HEK293 (cell line): ENCODE results near the gene OAS2.
A peak's percentile ranks its signal among the peaks of the same experiment; 100 is the strongest.

Source experiments
- BCL11A ChIP-seq: fragments of 450-650 bp; formaldehyde crosslinking; IDR thresholded peaks from 2 replicates; pipeline ENCODE4 v1.5.1; 2016; ENCODE audit warnings: low read depth, missing biosample characterization, missing genetic modification characterization
- HOXA7 ChIP-seq: sonication (generic); formaldehyde crosslinking; IDR thresholded peaks from 2 replicates; pipeline ENCODE4 v1.8.1; 2022; ENCODE audit warnings: missing genetic modification reagents, borderline replicate concordance
- KLF7 ChIP-seq: fragments of 450-650 bp; formaldehyde crosslinking; IDR thresholded peaks from 2 replicates; pipeline ENCODE4 v1.5.1; 2016; ENCODE audit warnings: missing biosample characterization, missing genetic modification characterization, borderline replicate concordance
- SETDB1 ChIP-seq: IDR thresholded peaks from one replicate; pipeline ENCODE4 v1.6.1; 2017; ENCODE audit warnings: mild to moderate bottlenecking, low read length, moderate library complexity, mixed read lengths; ENCODE audit not compliant: insufficient read length
- ZBTB48 ChIP-seq: fragments of 450-650 bp; formaldehyde crosslinking; IDR thresholded peaks from 2 replicates; pipeline ENCODE4 v1.5.1; 2016; ENCODE audit warnings: missing biosample characterization, missing genetic modification characterization
- ZFP37 ChIP-seq: fragments of 450-650 bp; formaldehyde crosslinking; IDR thresholded peaks from 2 replicates; pipeline ENCODE4 v1.5.1; 2016; ENCODE audit warnings: missing biosample characterization, missing genetic modification characterization
- ZFP41 ChIP-seq: fragments of 450-650 bp; formaldehyde crosslinking; IDR thresholded peaks from 2 replicates; pipeline ENCODE4 v1.5.1; 2016; ENCODE audit warnings: missing biosample characterization, missing genetic modification characterization, borderline replicate concordance
- ZNF133 ChIP-seq: fragments of 450-650 bp; formaldehyde crosslinking; IDR thresholded peaks from 2 replicates; pipeline ENCODE4 v1.5.1; 2016; ENCODE audit warnings: missing biosample characterization, missing genetic modification characterization
- ZNF174 ChIP-seq: fragments of 450-650 bp; formaldehyde crosslinking; IDR thresholded peaks from 2 replicates; pipeline ENCODE4 v1.5.0; 2017; ENCODE audit warnings: missing biosample characterization, mild to moderate bottlenecking, missing genetic modification characterization
- ZNF223 ChIP-seq: fragments of 450-650 bp; formaldehyde crosslinking; IDR thresholded peaks from 2 replicates; pipeline ENCODE4 v1.5.1; 2016; ENCODE audit warnings: missing biosample characterization, missing genetic modification characterization
- ZNF24 ChIP-seq: fragments of 450-650 bp; formaldehyde crosslinking; IDR thresholded peaks from 2 replicates; pipeline ENCODE4 v1.5.1; 2016; ENCODE audit warnings: missing biosample characterization, missing genetic modification characterization
- ZNF341 ChIP-seq: fragments of 450-650 bp; formaldehyde crosslinking; IDR thresholded peaks from 2 replicates; pipeline ENCODE4; 2016; ENCODE audit warnings: low read depth, missing biosample characterization, missing genetic modification characterization
- ZNF366 ChIP-seq: fragments of 450-650 bp; formaldehyde crosslinking; conservative IDR thresholded peaks from 2 replicates; pipeline ENCODE4 v1.5.1; 2016; ENCODE audit warnings: missing biosample characterization, missing genetic modification characterization
- ZNF600 ChIP-seq: fragments of 450-650 bp; formaldehyde crosslinking; IDR thresholded peaks from 2 replicates; pipeline ENCODE4 v1.5.1; 2016; ENCODE audit warnings: missing biosample characterization, missing genetic modification characterization
- ZNF621 ChIP-seq: fragments of 450-650 bp; formaldehyde crosslinking; IDR thresholded peaks from 2 replicates; pipeline ENCODE4 v1.5.1; 2017; ENCODE audit warnings: missing biosample characterization, missing genetic modification characterization
- ZNF776 ChIP-seq: fragments of 450-650 bp; formaldehyde crosslinking; IDR thresholded peaks from 2 replicates; pipeline ENCODE4 v1.5.0; 2017; ENCODE audit warnings: missing biosample characterization, missing genetic modification characterization, borderline replicate concordance
- ZNF791 ChIP-seq: fragments of 450-650 bp; formaldehyde crosslinking; IDR thresholded peaks from 2 replicates; pipeline ENCODE4 v1.5.1; 2016; ENCODE audit warnings: missing biosample characterization, missing genetic modification characterization
- ZXDB ChIP-seq: fragments of 450-650 bp; formaldehyde crosslinking; IDR thresholded peaks from 2 replicates; pipeline ENCODE4 v1.5.1; 2016; ENCODE audit warnings: missing biosample characterization, missing genetic modification characterization
- TF ChIP-seq, protein P1 (sequence below): fragments of 450-650 bp; formaldehyde crosslinking; IDR thresholded peaks from 2 replicates; pipeline ENCODE4; 2016; ENCODE audit warnings: missing biosample characterization, missing genetic modification characterization
- TF ChIP-seq, protein P2 (sequence below): fragments of 450-650 bp; formaldehyde crosslinking; IDR thresholded peaks from 2 replicates; pipeline ENCODE4 v1.5.1; 2017; ENCODE audit warnings: missing biosample characterization, missing genetic modification characterization
- TF ChIP-seq, protein P3 (sequence below): sonication (generic); formaldehyde crosslinking; IDR thresholded peaks from 2 replicates; pipeline ENCODE4 v1.8.1; 2022; ENCODE audit warnings: mild to moderate bottlenecking, moderate library complexity, missing genetic modification reagents
- TF ChIP-seq, protein P4 (sequence below): fragments of 450-650 bp; formaldehyde crosslinking; IDR thresholded peaks from 2 replicates; pipeline ENCODE4 v1.5.1; 2016; ENCODE audit warnings: missing biosample characterization, missing genetic modification characterization
- TF ChIP-seq, protein P5 (sequence below): fragments of 450-650 bp; formaldehyde crosslinking; IDR thresholded peaks from 2 replicates; pipeline ENCODE4 v1.5.1; 2016; ENCODE audit warnings: missing biosample characterization, missing genetic modification characterization, low read depth
- TF ChIP-seq, protein P6 (sequence below): fragments of 450-650 bp; formaldehyde crosslinking; IDR thresholded peaks from 2 replicates; pipeline ENCODE4 v1.5.1; 2017; ENCODE audit warnings: missing biosample characterization, missing genetic modification characterization
- TF ChIP-seq, protein P7 (sequence below): fragments of 450-650 bp; formaldehyde crosslinking; IDR thresholded peaks from 2 replicates; pipeline ENCODE4 v1.5.1; 2016; ENCODE audit warnings: missing biosample characterization, missing genetic modification characterization
- TF ChIP-seq, protein P8 (sequence below): fragments of 450-650 bp; formaldehyde crosslinking; IDR thresholded peaks from 2 replicates; pipeline ENCODE4 v1.5.1; 2016; ENCODE audit warnings: missing biosample characterization, missing genetic modification characterization, low read depth

Gene OAS2

DNA sequence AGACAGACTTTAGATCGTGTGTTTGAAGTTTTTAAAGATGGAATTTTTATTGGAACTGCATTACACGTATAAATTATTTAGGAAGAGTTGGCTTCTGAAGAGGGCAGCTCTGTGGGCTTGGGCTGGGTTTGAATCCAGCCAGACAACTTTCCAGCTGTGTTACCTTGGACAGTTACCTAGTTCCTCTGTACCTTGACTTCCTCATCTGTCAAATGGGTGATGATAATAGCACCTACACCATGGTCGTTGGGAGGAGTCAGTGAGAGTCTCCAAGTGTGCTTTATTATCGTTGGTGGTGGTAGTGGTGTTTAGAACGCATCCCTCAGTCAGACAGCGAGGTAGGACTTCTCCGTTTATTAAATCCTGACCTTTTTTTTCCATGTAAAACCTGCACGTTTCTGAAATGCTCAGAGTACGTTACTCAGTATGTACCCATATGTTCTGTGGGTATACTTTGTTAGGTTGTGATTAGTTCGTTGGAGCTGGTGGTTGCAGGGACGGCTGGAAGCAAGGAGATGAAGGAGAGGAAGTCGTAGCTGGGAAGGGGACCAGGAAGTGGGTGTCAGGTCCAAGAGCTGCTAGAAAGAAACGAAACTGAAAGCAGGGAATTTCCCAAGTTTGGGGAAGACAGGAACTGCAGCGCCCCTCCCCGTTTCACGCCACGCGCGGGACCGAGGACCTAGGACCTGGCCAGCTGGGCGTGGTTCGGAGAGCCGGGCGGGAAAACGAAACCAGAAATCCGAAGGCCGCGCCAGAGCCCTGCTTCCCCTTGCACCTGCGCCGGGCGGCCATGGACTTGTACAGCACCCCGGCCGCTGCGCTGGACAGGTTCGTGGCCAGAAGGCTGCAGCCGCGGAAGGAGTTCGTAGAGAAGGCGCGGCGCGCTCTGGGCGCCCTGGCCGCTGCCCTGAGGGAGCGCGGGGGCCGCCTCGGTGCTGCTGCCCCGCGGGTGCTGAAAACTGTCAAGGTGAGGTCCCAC, 40.3 kb upstream of the OAS2 start, which contains the start of gene OAS3 (continued):
- TF ChIP-seq, protein P1, sequence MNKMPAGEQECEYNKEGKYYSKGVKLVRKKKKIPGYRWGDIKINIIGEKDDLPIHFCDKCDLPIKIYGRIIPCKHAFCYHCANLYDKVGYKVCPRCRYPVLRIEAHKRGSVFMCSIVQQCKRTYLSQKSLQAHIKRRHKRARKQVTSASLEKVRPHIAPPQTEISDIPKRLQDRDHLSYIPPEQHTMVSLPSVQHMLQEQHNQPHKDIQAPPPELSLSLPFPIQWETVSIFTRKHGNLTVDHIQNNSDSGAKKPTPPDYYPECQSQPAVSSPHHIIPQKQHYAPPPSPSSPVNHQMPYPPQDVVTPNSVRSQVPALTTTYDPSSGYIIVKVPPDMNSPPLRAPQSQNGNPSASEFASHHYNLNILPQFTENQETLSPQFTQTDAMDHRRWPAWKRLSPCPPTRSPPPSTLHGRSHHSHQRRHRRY (tag by site-specific recombination) = no peak
- TF ChIP-seq, protein P2, sequence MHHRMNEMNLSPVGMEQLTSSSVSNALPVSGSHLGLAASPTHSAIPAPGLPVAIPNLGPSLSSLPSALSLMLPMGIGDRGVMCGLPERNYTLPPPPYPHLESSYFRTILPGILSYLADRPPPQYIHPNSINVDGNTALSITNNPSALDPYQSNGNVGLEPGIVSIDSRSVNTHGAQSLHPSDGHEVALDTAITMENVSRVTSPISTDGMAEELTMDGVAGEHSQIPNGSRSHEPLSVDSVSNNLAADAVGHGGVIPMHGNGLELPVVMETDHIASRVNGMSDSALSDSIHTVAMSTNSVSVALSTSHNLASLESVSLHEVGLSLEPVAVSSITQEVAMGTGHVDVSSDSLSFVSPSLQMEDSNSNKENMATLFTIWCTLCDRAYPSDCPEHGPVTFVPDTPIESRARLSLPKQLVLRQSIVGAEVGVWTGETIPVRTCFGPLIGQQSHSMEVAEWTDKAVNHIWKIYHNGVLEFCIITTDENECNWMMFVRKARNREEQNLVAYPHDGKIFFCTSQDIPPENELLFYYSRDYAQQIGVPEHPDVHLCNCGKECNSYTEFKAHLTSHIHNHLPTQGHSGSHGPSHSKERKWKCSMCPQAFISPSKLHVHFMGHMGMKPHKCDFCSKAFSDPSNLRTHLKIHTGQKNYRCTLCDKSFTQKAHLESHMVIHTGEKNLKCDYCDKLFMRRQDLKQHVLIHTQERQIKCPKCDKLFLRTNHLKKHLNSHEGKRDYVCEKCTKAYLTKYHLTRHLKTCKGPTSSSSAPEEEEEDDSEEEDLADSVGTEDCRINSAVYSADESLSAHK (tag by site-specific recombination) = no peak
- TF ChIP-seq ZBTB48 (tag by site-specific recombination) (no peak), ZNF341 (tag by site-specific recombination) (0 out of 2 replicates have a peak, but pooled peaks have one; percentile 15), ZFP37 (tag by site-specific recombination) (no peak), ZXDB (tag by site-specific recombination) (0 out of 2 replicates have a peak, but pooled peaks have one; percentile 32), ZNF791 (tag by site-specific recombination) (no peak), ZNF174 (no peak), ZFP41 (tag by site-specific recombination) (no peak), HOXA7 (CRISPR knock-in tag) (no peak), BCL11A (tag by site-specific recombination) (peak; percentile 38; the same call in 1 of the 2 replicates), ZNF600 (tag by site-specific recombination) (no peak), SETDB1 (no peak), ZNF621 (no peak), ZNF776 (tag by site-specific recombination) (no peak), ZNF24 (tag by site-specific recombination) (no peak), KLF7 (tag by site-specific recombination) (peak; percentile 41; the same call in 1 of the 2 replicates), ZNF223 (no peak), ZNF133 (no peak), ZNF366 (tag by site-specific recombination) (0 out of 2 replicates have a peak, but pooled peaks have one; percentile 13)
- TF ChIP-seq, protein P3, sequence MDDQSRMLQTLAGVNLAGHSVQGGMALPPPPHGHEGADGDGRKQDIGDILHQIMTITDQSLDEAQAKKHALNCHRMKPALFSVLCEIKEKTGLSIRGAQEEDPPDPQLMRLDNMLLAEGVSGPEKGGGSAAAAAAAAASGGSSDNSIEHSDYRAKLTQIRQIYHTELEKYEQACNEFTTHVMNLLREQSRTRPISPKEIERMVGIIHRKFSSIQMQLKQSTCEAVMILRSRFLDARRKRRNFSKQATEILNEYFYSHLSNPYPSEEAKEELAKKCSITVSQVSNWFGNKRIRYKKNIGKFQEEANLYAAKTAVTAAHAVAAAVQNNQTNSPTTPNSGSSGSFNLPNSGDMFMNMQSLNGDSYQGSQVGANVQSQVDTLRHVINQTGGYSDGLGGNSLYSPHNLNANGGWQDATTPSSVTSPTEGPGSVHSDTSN (CRISPR knock-in tag) = no peak
- TF ChIP-seq, protein P4, sequence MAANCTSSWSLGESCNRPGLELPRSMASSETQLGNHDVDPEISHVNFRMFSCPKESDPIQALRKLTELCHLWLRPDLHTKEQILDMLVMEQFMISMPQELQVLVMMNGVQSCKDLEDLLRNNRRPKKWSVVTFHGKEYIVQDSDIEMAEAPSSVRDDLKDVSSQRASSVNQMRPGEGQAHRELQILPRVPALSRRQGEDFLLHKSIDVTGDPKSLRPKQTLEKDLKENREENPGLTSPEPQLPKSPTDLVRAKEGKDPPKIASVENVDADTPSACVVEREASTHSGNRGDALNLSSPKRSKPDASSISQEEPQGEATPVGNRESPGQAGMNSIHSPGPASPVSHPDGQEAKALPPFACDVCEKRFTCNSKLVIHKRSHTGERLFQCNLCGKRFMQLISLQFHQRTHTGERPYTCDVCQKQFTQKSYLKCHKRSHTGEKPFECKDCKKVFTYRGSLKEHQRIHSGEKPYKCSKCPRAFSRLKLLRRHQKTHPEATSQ (tag by site-specific recombination) = no peak
- TF ChIP-seq, protein P5, sequence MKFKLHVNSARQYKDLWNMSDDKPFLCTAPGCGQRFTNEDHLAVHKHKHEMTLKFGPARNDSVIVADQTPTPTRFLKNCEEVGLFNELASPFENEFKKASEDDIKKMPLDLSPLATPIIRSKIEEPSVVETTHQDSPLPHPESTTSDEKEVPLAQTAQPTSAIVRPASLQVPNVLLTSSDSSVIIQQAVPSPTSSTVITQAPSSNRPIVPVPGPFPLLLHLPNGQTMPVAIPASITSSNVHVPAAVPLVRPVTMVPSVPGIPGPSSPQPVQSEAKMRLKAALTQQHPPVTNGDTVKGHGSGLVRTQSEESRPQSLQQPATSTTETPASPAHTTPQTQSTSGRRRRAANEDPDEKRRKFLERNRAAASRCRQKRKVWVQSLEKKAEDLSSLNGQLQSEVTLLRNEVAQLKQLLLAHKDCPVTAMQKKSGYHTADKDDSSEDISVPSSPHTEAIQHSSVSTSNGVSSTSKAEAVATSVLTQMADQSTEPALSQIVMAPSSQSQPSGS (tag by site-specific recombination) = no peak
- TF ChIP-seq, protein P6, sequence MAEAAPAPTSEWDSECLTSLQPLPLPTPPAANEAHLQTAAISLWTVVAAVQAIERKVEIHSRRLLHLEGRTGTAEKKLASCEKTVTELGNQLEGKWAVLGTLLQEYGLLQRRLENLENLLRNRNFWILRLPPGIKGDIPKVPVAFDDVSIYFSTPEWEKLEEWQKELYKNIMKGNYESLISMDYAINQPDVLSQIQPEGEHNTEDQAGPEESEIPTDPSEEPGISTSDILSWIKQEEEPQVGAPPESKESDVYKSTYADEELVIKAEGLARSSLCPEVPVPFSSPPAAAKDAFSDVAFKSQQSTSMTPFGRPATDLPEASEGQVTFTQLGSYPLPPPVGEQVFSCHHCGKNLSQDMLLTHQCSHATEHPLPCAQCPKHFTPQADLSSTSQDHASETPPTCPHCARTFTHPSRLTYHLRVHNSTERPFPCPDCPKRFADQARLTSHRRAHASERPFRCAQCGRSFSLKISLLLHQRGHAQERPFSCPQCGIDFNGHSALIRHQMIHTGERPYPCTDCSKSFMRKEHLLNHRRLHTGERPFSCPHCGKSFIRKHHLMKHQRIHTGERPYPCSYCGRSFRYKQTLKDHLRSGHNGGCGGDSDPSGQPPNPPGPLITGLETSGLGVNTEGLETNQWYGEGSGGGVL (tag by site-specific recombination) = no peak
- TF ChIP-seq, protein P7, sequence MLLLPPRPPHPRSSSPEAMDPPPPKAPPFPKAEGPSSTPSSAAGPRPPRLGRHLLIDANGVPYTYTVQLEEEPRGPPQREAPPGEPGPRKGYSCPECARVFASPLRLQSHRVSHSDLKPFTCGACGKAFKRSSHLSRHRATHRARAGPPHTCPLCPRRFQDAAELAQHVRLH (tag by site-specific recombination) = no peak
- TF ChIP-seq, protein P8, sequence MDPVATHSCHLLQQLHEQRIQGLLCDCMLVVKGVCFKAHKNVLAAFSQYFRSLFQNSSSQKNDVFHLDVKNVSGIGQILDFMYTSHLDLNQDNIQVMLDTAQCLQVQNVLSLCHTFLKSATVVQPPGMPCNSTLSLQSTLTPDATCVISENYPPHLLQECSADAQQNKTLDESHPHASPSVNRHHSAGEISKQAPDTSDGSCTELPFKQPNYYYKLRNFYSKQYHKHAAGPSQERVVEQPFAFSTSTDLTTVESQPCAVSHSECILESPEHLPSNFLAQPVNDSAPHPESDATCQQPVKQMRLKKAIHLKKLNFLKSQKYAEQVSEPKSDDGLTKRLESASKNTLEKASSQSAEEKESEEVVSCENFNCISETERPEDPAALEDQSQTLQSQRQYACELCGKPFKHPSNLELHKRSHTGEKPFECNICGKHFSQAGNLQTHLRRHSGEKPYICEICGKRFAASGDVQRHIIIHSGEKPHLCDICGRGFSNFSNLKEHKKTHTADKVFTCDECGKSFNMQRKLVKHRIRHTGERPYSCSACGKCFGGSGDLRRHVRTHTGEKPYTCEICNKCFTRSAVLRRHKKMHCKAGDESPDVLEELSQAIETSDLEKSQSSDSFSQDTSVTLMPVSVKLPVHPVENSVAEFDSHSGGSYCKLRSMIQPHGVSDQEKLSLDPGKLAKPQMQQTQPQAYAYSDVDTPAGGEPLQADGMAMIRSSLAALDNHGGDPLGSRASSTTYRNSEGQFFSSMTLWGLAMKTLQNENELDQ (tag by site-specific recombination) = no peak
